Chondrocyte (in vitro differentiated cells): ENCODE data around the gene FBH1. TPM values are rescaled to one million over a fixed set of nuclear protein-coding genes. Genes with fewer than 3 reads are reported as not detected.
A peak's percentile ranks its signal among the peaks of the same experiment; 100 is the strongest.
"Not testable (repeated sequence)": the region's sequence is repeated elsewhere in the genome, so short reads cannot be mapped to it uniquely, and the experiment has no call there.

ENCODE experiments used
- DNase-seq: peaks from one replicate; pipeline ENCODE4 v3.0.0; 2021; ENCODE audit warnings: mixed read lengths, low spot score
- H3K27ac Mint-ChIP-seq: one replicate; pipeline ENCODE4 v1.8.0; 2021; ENCODE audit warnings: mild to moderate bottlenecking, moderate library complexity, mixed read lengths; ENCODE audit not compliant: unreplicated experiment
- H3K27me3 Mint-ChIP-seq: 2 replicates; pipeline ENCODE4 v1.8.0; 2021; ENCODE audit warnings: low read depth, mixed read lengths
- H3K36me3 Mint-ChIP-seq: 2 replicates; pipeline ENCODE4 v1.8.0; 2021; ENCODE audit warnings: low read depth, mixed read lengths
- H3K4me1 Mint-ChIP-seq: 2 replicates; pipeline ENCODE4 v1.8.0; 2021; ENCODE audit warnings: low read depth, mild to moderate bottlenecking, mixed read lengths
- H3K4me3 Mint-ChIP-seq: one replicate; pipeline ENCODE4 v1.8.0; 2021; ENCODE audit warnings: mild to moderate bottlenecking, moderate library complexity, mixed read lengths; ENCODE audit not compliant: unreplicated experiment
- H3K9me3 Mint-ChIP-seq: 2 replicates; pipeline ENCODE4 v1.8.0; 2021; ENCODE audit warnings: low read depth, mixed read lengths
- total RNA-seq: library from RNA; stranded (reverse); gene quantifications from 3 replicates; pipeline ENCODE4 v1.2.1, GENCODE V29; 2021
- TF ChIP-seq, protein P1 (sequence below): fragments of 200-600 bp; sonication (generic); IDR thresholded peaks from 2 replicates; pipeline ENCODE4 v1.5.0; 2021; ENCODE audit warnings: antibody characterized with exemption, mild to moderate bottlenecking, moderate library complexity

FBH1 gene
- total RNA-seq, 1 donor from 2014 or later, result 62.2 TPM

GRCh38 chr10:5959142-5959541 lies 69.1 kb downstream of the FBH1 start:
- peaks cover 12% of the 10 kb centered on the region for H3K4me1 Mint-ChIP-seq
- H3K27me3 Mint-ChIP-seq, result no peaks in the 10 kb centered on the region
- H3K27ac Mint-ChIP-seq, result no peak overlapping the region
- DNase-seq, result peak; percentile 20
- H3K4me3 Mint-ChIP-seq, result no peak overlapping the region
- TF ChIP-seq, protein P1, sequence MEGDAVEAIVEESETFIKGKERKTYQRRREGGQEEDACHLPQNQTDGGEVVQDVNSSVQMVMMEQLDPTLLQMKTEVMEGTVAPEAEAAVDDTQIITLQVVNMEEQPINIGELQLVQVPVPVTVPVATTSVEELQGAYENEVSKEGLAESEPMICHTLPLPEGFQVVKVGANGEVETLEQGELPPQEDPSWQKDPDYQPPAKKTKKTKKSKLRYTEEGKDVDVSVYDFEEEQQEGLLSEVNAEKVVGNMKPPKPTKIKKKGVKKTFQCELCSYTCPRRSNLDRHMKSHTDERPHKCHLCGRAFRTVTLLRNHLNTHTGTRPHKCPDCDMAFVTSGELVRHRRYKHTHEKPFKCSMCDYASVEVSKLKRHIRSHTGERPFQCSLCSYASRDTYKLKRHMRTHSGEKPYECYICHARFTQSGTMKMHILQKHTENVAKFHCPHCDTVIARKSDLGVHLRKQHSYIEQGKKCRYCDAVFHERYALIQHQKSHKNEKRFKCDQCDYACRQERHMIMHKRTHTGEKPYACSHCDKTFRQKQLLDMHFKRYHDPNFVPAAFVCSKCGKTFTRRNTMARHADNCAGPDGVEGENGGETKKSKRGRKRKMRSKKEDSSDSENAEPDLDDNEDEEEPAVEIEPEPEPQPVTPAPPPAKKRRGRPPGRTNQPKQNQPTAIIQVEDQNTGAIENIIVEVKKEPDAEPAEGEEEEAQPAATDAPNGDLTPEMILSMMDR, result no peak
- H3K36me3 Mint-ChIP-seq, result no peaks in the 10 kb centered on the region
- no peaks in the 10 kb centered on the region for H3K9me3 Mint-ChIP-seq

GRCh38 chr10:5959581-5960069 lies 69.6 kb downstream of the FBH1 start:
- Mint-ChIP-seq H3K9me3 (no peaks in the 10 kb centered on the region), H3K4me3 (no peak overlapping the region), H3K4me1 (peaks cover 12% of the 10 kb centered on the region), H3K36me3 (no peaks in the 10 kb centered on the region), H3K27me3 (no peaks in the 10 kb centered on the region), H3K27ac (no peak overlapping the region)
- DNase-seq, result peak; percentile 64
- TF ChIP-seq, protein P1, result no peak

- no peaks in the 10 kb centered on the region for H3K36me3 Mint-ChIP-seq
- peak; percentile 69 for DNase-seq
- H3K4me1 Mint-ChIP-seq, result peaks cover 12% of the 10 kb centered on the region
- TF ChIP-seq, protein P1, result no peak
- H3K27ac Mint-ChIP-seq, result no peak overlapping the region
- H3K27me3 Mint-ChIP-seq, result no peaks in the 10 kb centered on the region
- no peak overlapping the region for H3K4me3 Mint-ChIP-seq
- no peaks in the 10 kb centered on the region for H3K9me3 Mint-ChIP-seq
Observed at GRCh38 chr10:5960070-5960972, 70.3 kb downstream of the FBH1 start.

GRCh38 chr10:5960973-5961275 lies 70.9 kb downstream of the FBH1 start:
- not testable (repeated sequence) for H3K27ac Mint-ChIP-seq, H3K27me3 Mint-ChIP-seq, H3K36me3 Mint-ChIP-seq

DNA sequence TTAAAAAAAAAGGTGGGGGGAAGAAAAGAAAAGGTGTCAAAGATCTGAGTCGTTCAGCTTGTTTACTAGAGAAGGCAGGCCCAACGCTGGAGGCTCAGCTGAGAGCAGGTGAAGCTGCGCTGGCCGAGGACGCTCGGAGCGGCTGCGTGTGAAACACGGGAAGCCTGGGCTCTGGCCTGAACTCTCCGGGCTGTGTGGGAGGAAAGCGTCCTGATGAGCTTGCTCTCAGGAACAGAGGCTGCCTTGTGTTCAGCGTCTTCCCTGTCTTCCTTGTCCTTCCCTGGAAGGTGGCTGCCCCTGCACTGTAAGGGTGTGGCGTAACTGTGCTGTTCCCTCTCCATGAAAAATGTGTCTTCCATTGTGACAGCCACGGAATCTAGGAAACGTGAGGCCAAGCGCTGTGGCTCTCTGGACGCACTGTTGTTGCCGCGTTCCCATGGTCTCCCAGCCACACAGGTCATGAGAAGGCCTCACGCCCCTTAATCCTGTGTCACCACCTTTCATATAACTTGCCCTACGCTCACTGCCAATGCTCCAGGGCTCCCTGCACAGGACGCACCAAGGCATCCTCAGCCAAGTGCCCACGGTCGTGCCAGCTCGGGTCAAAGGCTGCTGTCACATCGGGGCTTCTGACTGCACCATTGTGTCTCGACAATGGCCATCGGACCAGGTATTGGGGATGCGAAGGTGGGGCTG lies 71.5 kb downstream of the FBH1 start:
- Mint-ChIP-seq H3K4me3 (no peak overlapping the region), H3K9me3 (no peaks in the 10 kb centered on the region), H3K27ac (no peak overlapping the region), H3K27me3 (no peaks in the 10 kb centered on the region), H3K36me3 (no peaks in the 10 kb centered on the region), H3K4me1 (peaks cover 12% of the 10 kb centered on the region)
- TF ChIP-seq, protein P1, result no peak
- peak; percentile 73 for DNase-seq

More at GRCh38 chr10:5960973-5961275, 70.9 kb downstream of the FBH1 start:
- H3K4me3 Mint-ChIP-seq, H3K9me3 Mint-ChIP-seq: not testable (repeated sequence)
- DNase-seq, result peak; percentile 12
- H3K4me1 Mint-ChIP-seq, result peaks cover 12% of the 10 kb centered on the region

GRCh38 chr10:5962358-5962940 lies 72.4 kb downstream of the FBH1 start:
- not testable (repeated sequence) for H3K4me3 Mint-ChIP-seq, H3K9me3 Mint-ChIP-seq, H3K27me3 Mint-ChIP-seq, H3K27ac Mint-ChIP-seq, DNase-seq, H3K36me3 Mint-ChIP-seq
- H3K4me1 Mint-ChIP-seq, result peaks cover 12% of the 10 kb centered on the region
